GM10266 (cell line): ENCODE data around the gene PER1.
A peak's percentile ranks its signal among the peaks of the same experiment; 100 is the strongest.

Experiments used
- DNase-seq: peaks from one replicate; pipeline ENCODE4 v3.0.0; 2012; ENCODE audit errors: extremely low spot score
- CTCF ChIP-seq: IDR thresholded peaks from 2 replicates; pipeline ENCODE4 v1.5.1; 2012; ENCODE audit warnings: mild to moderate bottlenecking, low read depth; ENCODE audit not compliant: control insufficient read depth, insufficient read depth; ENCODE audit errors: missing control alignments

Gene PER1

GRCh38 chr17:8154608-8155155 is 2.5 kb upstream of the PER1 start:
- no peak for DNase-seq
- TF ChIP-seq CTCF: no peak

- peak; percentile 79 for DNase-seq
- TF ChIP-seq CTCF: no peak
Observed at GRCh38 chr17:8153957-8154607, 1.9 kb upstream of the PER1 start.

- no peak for TF ChIP-seq CTCF
- peak; percentile 46 for DNase-seq
Observed at GRCh38 chr17:8153525-8153956, 1.3 kb upstream of the PER1 start.

GRCh38 chr17:8153031-8153451 is 837 bp upstream of the PER1 start:
- no peak for TF ChIP-seq CTCF
- DNase-seq: no peak

GRCh38 chr17:8151641-8152111 is 528 bp downstream of the PER1 start:
- DNase-seq: no peak
- TF ChIP-seq CTCF: no peak

GRCh38 chr17:8151120-8151640 is 1.0 kb downstream of the PER1 start:
- DNase-seq: peak; percentile 91
- TF ChIP-seq CTCF: no peak
